Uterus (tissue), 2 donors: ENCODE measurements around the gene PEAK1.

Experiments
- CTCF ChIP-seq, 4 experiments: fragments of 200-600 bp in 2 of 4; fragments of 450-650 bp in 2 of 4; sonication (generic) in 2 of 4; IDR thresholded peaks; one replicate each; pipeline ENCODE4 v1.5.1; 2016 to 2019; ENCODE audit warnings: antibody characterized with exemption in 4 of 4, mild to moderate bottlenecking in 2 of 4, moderate library complexity in 1 of 4
- POLR2A ChIP-seq, 2 donors: fragments of 450-650 bp; IDR thresholded peaks; one replicate each; pipeline ENCODE4 v1.6.1; 2016; ENCODE audit warnings: antibody characterized with exemption in 2 of 2, mild to moderate bottlenecking in 1 of 2, moderate library complexity in 1 of 2

GRCh38 chr15:77336006-77336405 lies 83.9 kb downstream of the PEAK1 start:
- no peak for TF ChIP-seq CTCF (IDR thresholded peaks at IDR 0.05)
- no peak for TF ChIP-seq POLR2A (IDR thresholded peaks at IDR 0.05)
